AG10803 (cell line): ENCODE results near the gene CSTA.

Experiments
- DNase-seq: peaks from one replicate; pipeline ENCODE4 v3.0.0; 2010; ENCODE audit warnings: low read depth
- H3K4me3 ChIP-seq: 2 replicates; pipeline ENCODE4 v1.5.1; 2011; ENCODE audit warnings: mild to moderate bottlenecking, low read length, control low read depth
- CTCF ChIP-seq: conservative IDR thresholded peaks from 2 replicates; pipeline ENCODE4 v1.5.1; 2011; ENCODE audit warnings: mild to moderate bottlenecking, low read length, control low read depth, inconsistent platforms

The CSTA gene

DNA sequence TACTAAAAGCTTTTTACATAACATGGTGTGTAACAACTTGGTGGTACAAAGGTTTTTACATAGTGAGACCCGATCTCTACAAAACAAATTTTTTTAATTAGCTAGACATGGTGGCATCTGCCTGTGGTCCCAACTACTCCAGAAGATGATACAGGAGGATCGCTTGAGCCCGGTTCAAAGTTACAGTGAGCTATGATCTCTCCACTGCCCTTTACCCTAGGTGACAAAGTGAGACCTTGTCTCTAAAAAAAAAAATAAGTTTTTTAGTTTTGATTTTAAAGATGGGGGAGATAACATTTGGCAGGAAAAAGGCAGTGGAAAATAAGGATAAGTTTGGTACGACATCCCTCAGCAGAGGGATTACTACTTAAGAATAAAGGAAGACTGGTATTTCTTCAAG lies 64.8 kb downstream of the CSTA start:
- DNase-seq = no peak
- no peak for TF ChIP-seq CTCF
- H3K4me3 ChIP-seq = no peak overlapping the region

- H3K4me3 ChIP-seq = no peak overlapping the region
- DNase-seq = no peak
- no peak for TF ChIP-seq CTCF
These were observed 65.6 kb downstream of the CSTA start for GRCh38 chr3:122390665-122391064.
